ENCODE results near the gene SORCS3. TPM values are rescaled to one million over a fixed set of nuclear protein-coding genes. Genes with fewer than 3 reads are reported as not detected.

Gene SORCS3
- total and polyA plus RNA-seq, 10 of the 15 experiments (the other 5 are each of a cell fraction or from before 2014, with no cell fraction given): 0.01 to 0.04 (median 0.02) TPM; not detected in 7

- Histone ChIP-seq H3K79me2 (ENCODE audit: control insufficient read depth, insufficient read depth, low read length) (no peaks in the 10 kb centered on the region), H3K27ac (ENCODE audit: control insufficient read depth, insufficient read depth) (no peak overlapping the region), H3K4me1 (ENCODE audit: control insufficient read depth, insufficient read depth, low read length) (no peaks in the 10 kb centered on the region), H3K9ac (ENCODE audit: control insufficient read depth, insufficient read depth, low read length) (no peak overlapping the region), H3K27me3 (replicated peaks in 1 of 2; ENCODE audit: control insufficient read depth in 2 of 2, insufficient read depth in 2 of 2, low read length in 1 of 2) (no peaks in the 10 kb centered on the region), H3K9me3 (replicated peaks; ENCODE audit: control insufficient read depth, insufficient read depth, low read length) (no peaks in the 10 kb centered on the region), H3K4me3 (no peak overlapping the region), H4K20me1 (ENCODE audit: control insufficient read depth, insufficient read depth) (no peaks in the 10 kb centered on the region), H3K36me3 (ENCODE audit: control insufficient read depth in 2 of 2, insufficient read depth in 2 of 2, low read length in 1 of 2) (no peaks in the 10 kb centered on the region), H2AFZ (ENCODE audit: control insufficient read depth, low read depth, low read length) (no peak overlapping the region), H3K4me2 (ENCODE audit: control insufficient read depth, insufficient read depth) (no peak overlapping the region)
- POLR2A ChIA-PET: no interaction called here
- FAIRE-seq: no peak
- TF ChIP-seq RELB (IDR thresholded peaks at IDR 0.05; ENCODE audit: low read depth) (no peak), REST (IDR thresholded peaks at IDR 0.05; ENCODE audit: low read depth, low read length) (no peak), STAT1 (conservative IDR thresholded peaks at IDR 0.05) (no peak), EED (IDR thresholded peaks at IDR 0.05; ENCODE audit: low read depth) (no peak), IKZF1 (conservative IDR thresholded peaks at IDR 0.05) (no peak), RUNX3 (IDR thresholded peaks at IDR 0.05; ENCODE audit: low read length) (no peak), RFX5 (IDR thresholded peaks at IDR 0.05; ENCODE audit: low read depth, low read length) (no peak), GABPA (IDR thresholded peaks at IDR 0.05; ENCODE audit: low read depth) (no peak)
- WGBS (ENCODE audit: insufficient coverage, insufficient replicate concordance, low lambda C conversion rate, missing lambda C conversion rate): 4% methylated on average over 2 of the region's 2 CpGs
- no peak for DNase-seq (ENCODE audit: low read depth, low spot score)
- intact Hi-C loops (cut with micrococcal nuclease; ENCODE audit: unreplicated experiment): no loop called here
- no TSS peak for BruUV-seq (replicated peaks)
- RAD21 ChIA-PET (ENCODE audit: unreplicated experiment): interaction anchor here (0.7 kb wide), 1 partner anchor 238 kb away, joined by 3 read pairs; no protein-coding TSS in a partner anchor
- in situ Hi-C loops (cut with MboI): no loop called here
- no peak for ATAC-seq
- SMC1A ChIA-PET (ENCODE audit: uncharacterized antibody, unreplicated experiment): no interaction called here
- CTCF ChIA-PET: interaction anchor here (0.7 kb wide), 1 partner anchor 11 kb away, joined by 3 read pairs; no protein-coding TSS in a partner anchor
Observed at GRCh38 chr10:105243381-105243780, 602.3 kb downstream of the SORCS3 start.

All from GM12878 (cell line).